Fibroblast of skin of abdomen (primary cell): ENCODE data around the gene RUSC2.
"Not testable (repeated sequence)": the region's sequence is repeated elsewhere in the genome, so short reads cannot be mapped to it uniquely, and the experiment has no call there.

ENCODE experiments used
- DNase-seq: peaks from one replicate; pipeline ENCODE4 v3.0.0-alpha.2; 2013

Gene RUSC2

GRCh38 chr9:35490910-35491465 lies 1.1 kb downstream of the RUSC2 start:
- DNase-seq = no peak

- not testable (repeated sequence) for DNase-seq
Observed at GRCh38 chr9:35493119-35493518, 3.2 kb downstream of the RUSC2 start.

- no peak for DNase-seq
Observed at GRCh38 chr9:35495984-35496383, 6.1 kb downstream of the RUSC2 start.

- not testable (repeated sequence) for DNase-seq
Observed at GRCh38 chr9:35498245-35498644, 8.3 kb downstream of the RUSC2 start.

GRCh38 chr9:35499029-35499700 lies 9.3 kb downstream of the RUSC2 start:
- DNase-seq = no peak

GRCh38 chr9:35499701-35500030 lies 9.8 kb downstream of the RUSC2 start:
- no peak for DNase-seq

- no peak for DNase-seq
Observed at GRCh38 chr9:35500130-35500748, 10.3 kb downstream of the RUSC2 start.

GRCh38 chr9:35501946-35502345 lies 12.0 kb downstream of the RUSC2 start:
- DNase-seq = peak; percentile 56

GRCh38 chr9:35506359-35506758 lies 16.4 kb downstream of the RUSC2 start:
- DNase-seq = no peak

GRCh38 chr9:35508069-35508468 lies 18.2 kb downstream of the RUSC2 start:
- DNase-seq = peak; percentile 11

GRCh38 chr9:35510383-35510753 lies 20.5 kb downstream of the RUSC2 start:
- DNase-seq = no peak

GRCh38 chr9:35510754-35511428 lies 21.0 kb downstream of the RUSC2 start:
- DNase-seq = peak; percentile 99

GRCh38 chr9:35511453-35511852 lies 21.5 kb downstream of the RUSC2 start:
- no peak for DNase-seq

- DNase-seq = peak; percentile 45
Observed at GRCh38 chr9:35515766-35516165, 25.9 kb downstream of the RUSC2 start.

- peak; percentile 95 for DNase-seq
Observed at GRCh38 chr9:35516479-35516878, 26.6 kb downstream of the RUSC2 start.

GRCh38 chr9:35517131-35517530 lies 27.2 kb downstream of the RUSC2 start:
- DNase-seq = peak; percentile 80

- DNase-seq = no peak
Observed at GRCh38 chr9:35517552-35518224, 27.8 kb downstream of the RUSC2 start.

- peak; percentile 98 for DNase-seq
Observed at GRCh38 chr9:35518225-35518821, 28.4 kb downstream of the RUSC2 start.

GRCh38 chr9:35518981-35519679 lies 29.2 kb downstream of the RUSC2 start:
- peak; percentile 62 for DNase-seq

- peak; percentile 35 for DNase-seq
Observed at GRCh38 chr9:35519692-35520363, 29.9 kb downstream of the RUSC2 start.

GRCh38 chr9:35520364-35520710 lies 30.4 kb downstream of the RUSC2 start:
- no peak for DNase-seq

- DNase-seq = peak; percentile 85
Observed at GRCh38 chr9:35521708-35522107, 31.8 kb downstream of the RUSC2 start.
